Measurements from ENCODE around the gene NHLRC4. TPM values are rescaled to one million over a fixed set of nuclear protein-coding genes. Genes with fewer than 3 reads are reported as not detected.

Gene NHLRC4
- total and polyA plus RNA-seq, 2 of the 13 experiments (the other 11 are each of a cell fraction or from before 2014, with no cell fraction given) = 0.40 to 0.59 TPM

DNA sequence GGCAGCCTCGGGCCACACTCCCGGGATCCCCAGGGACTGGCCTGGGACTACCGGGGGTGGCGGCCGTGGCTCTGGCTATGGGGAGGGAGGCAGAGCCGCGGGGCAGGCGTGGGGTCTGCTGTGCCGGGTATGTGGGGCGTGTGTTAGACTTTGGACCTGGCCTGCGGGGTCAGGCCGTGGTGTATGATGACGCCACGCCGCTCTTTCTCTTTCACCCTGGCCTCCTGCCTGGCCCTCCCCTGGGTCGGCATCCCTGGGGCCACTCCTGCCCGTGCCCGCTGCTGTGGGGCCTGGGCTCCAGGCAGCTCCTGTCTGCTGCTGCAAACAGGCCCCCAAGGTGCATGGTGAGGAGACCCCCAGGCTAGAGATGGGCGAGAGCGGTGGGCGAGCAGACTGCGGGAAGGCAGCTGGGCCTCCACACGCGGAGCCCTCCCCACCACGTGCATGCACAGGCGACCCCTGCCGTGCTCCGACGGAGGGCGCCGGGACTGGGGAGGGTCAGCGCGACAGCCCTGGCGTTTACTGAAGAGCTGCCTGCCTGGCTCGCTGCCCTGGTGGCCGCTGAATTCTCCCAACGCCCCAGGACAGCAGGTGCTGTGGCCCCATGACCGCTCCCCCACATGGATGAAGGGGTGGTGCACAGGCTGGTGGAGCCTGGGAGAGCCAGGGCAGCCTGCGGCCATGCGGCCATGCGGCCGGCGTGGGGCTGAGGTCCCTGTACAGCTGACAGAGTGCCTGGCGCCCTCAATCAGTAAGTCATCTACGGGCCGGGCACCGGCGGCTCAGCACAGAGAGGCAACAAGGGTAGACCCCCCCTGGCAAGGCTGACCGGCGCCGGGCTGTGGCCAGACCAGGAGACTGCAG, 23.3 kb upstream of the NHLRC4 start (continued):
- TF ChIP-seq ATRX (CRISPR knock-in tag; IDR thresholded peaks at IDR 0.05; ENCODE audit: borderline replicate concordance) (no peak), ZKSCAN1 (IDR thresholded peaks at IDR 0.05; ENCODE audit: low read length) (no peak), GATA4 (IDR thresholded peaks at IDR 0.05; ENCODE audit: borderline replicate concordance, low read depth) (no peak), FOXA1 (IDR thresholded peaks at IDR 0.05) (no peak), FOXA1 (CRISPR knock-in tag; IDR thresholded peaks at IDR 0.05) (no peak), EP300 (IDR thresholded peaks at IDR 0.05; ENCODE audit: low read depth in 2 of 2, low read length in 2 of 2) (0 out of 4 replicates have a peak, but pooled peaks of 1 of the 2 experiments have one; percentile 16), EP300 (CRISPR knock-in tag; IDR thresholded peaks at IDR 0.05; ENCODE audit: borderline replicate concordance) (no peak), ZNF136 (CRISPR knock-in tag; IDR thresholded peaks at IDR 0.05; ENCODE audit: low read depth) (no peak), ZNF567 (CRISPR knock-in tag; IDR thresholded peaks at IDR 0.05; ENCODE audit: borderline replicate concordance) (no peak), GATAD2A (CRISPR knock-in tag; IDR thresholded peaks at IDR 0.05) (peak; percentile 89), ELF4 (CRISPR knock-in tag; IDR thresholded peaks at IDR 0.05; ENCODE audit: borderline replicate concordance) (no peak), MYC (CRISPR knock-in tag; IDR thresholded peaks at IDR 0.05; ENCODE audit: borderline replicate concordance) (peak; percentile 94), EEA1 (CRISPR knock-in tag; IDR thresholded peaks at IDR 0.05; ENCODE audit: borderline replicate concordance) (no peak)
- TF ChIP-seq, protein P1, sequence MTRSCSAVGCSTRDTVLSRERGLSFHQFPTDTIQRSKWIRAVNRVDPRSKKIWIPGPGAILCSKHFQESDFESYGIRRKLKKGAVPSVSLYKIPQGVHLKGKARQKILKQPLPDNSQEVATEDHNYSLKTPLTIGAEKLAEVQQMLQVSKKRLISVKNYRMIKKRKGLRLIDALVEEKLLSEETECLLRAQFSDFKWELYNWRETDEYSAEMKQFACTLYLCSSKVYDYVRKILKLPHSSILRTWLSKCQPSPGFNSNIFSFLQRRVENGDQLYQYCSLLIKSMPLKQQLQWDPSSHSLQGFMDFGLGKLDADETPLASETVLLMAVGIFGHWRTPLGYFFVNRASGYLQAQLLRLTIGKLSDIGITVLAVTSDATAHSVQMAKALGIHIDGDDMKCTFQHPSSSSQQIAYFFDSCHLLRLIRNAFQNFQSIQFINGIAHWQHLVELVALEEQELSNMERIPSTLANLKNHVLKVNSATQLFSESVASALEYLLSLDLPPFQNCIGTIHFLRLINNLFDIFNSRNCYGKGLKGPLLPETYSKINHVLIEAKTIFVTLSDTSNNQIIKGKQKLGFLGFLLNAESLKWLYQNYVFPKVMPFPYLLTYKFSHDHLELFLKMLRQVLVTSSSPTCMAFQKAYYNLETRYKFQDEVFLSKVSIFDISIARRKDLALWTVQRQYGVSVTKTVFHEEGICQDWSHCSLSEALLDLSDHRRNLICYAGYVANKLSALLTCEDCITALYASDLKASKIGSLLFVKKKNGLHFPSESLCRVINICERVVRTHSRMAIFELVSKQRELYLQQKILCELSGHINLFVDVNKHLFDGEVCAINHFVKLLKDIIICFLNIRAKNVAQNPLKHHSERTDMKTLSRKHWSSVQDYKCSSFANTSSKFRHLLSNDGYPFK (CRISPR knock-in tag; IDR thresholded peaks at IDR 0.05; ENCODE audit: borderline replicate concordance) = peak; percentile 51; the same call in 1 of the 2 replicates
- TF ChIP-seq, protein P2, sequence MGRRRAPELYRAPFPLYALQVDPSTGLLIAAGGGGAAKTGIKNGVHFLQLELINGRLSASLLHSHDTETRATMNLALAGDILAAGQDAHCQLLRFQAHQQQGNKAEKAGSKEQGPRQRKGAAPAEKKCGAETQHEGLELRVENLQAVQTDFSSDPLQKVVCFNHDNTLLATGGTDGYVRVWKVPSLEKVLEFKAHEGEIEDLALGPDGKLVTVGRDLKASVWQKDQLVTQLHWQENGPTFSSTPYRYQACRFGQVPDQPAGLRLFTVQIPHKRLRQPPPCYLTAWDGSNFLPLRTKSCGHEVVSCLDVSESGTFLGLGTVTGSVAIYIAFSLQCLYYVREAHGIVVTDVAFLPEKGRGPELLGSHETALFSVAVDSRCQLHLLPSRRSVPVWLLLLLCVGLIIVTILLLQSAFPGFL (CRISPR knock-in tag; IDR thresholded peaks at IDR 0.05) = no peak
- TF ChIP-seq, protein P3, sequence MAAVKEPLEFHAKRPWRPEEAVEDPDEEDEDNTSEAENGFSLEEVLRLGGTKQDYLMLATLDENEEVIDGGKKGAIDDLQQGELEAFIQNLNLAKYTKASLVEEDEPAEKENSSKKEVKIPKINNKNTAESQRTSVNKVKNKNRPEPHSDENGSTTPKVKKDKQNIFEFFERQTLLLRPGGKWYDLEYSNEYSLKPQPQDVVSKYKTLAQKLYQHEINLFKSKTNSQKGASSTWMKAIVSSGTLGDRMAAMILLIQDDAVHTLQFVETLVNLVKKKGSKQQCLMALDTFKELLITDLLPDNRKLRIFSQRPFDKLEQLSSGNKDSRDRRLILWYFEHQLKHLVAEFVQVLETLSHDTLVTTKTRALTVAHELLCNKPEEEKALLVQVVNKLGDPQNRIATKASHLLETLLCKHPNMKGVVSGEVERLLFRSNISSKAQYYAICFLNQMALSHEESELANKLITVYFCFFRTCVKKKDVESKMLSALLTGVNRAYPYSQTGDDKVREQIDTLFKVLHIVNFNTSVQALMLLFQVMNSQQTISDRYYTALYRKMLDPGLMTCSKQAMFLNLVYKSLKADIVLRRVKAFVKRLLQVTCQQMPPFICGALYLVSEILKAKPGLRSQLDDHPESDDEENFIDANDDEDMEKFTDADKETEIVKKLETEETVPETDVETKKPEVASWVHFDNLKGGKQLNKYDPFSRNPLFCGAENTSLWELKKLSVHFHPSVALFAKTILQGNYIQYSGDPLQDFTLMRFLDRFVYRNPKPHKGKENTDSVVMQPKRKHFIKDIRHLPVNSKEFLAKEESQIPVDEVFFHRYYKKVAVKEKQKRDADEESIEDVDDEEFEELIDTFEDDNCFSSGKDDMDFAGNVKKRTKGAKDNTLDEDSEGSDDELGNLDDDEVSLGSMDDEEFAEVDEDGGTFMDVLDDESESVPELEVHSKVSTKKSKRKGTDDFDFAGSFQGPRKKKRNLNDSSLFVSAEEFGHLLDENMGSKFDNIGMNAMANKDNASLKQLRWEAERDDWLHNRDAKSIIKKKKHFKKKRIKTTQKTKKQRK (IDR thresholded peaks at IDR 0.05; ENCODE audit: low read length) = no peak
- TF ChIP-seq, protein P4, sequence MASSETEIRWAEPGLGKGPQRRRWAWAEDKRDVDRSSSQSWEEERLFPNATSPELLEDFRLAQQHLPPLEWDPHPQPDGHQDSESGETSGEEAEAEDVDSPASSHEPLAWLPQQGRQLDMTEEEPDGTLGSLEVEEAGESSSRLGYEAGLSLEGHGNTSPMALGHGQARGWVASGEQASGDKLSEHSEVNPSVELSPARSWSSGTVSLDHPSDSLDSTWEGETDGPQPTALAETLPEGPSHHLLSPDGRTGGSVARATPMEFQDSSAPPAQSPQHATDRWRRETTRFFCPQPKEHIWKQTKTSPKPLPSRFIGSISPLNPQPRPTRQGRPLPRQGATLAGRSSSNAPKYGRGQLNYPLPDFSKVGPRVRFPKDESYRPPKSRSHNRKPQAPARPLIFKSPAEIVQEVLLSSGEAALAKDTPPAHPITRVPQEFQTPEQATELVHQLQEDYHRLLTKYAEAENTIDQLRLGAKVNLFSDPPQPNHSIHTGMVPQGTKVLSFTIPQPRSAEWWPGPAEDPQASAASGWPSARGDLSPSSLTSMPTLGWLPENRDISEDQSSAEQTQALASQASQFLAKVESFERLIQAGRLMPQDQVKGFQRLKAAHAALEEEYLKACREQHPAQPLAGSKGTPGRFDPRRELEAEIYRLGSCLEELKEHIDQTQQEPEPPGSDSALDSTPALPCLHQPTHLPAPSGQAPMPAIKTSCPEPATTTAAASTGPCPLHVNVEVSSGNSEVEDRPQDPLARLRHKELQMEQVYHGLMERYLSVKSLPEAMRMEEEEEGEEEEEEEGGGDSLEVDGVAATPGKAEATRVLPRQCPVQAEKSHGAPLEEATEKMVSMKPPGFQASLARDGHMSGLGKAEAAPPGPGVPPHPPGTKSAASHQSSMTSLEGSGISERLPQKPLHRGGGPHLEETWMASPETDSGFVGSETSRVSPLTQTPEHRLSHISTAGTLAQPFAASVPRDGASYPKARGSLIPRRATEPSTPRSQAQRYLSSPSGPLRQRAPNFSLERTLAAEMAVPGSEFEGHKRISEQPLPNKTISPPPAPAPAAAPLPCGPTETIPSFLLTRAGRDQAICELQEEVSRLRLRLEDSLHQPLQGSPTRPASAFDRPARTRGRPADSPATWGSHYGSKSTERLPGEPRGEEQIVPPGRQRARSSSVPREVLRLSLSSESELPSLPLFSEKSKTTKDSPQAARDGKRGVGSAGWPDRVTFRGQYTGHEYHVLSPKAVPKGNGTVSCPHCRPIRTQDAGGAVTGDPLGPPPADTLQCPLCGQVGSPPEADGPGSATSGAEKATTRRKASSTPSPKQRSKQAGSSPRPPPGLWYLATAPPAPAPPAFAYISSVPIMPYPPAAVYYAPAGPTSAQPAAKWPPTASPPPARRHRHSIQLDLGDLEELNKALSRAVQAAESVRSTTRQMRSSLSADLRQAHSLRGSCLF (CRISPR knock-in tag; IDR thresholded peaks at IDR 0.05; ENCODE audit: borderline replicate concordance) = no peak
